HG02623 (cell line): ENCODE results near the gene SLC27A6.
"Not testable (repeated sequence)": the region's sequence is repeated elsewhere in the genome, so short reads cannot be mapped to it uniquely, and the experiment has no call there.

Source experiments
- ATAC-seq: cut with Tn5 transposase; IDR thresholded peaks from one replicate; pipeline ENCODE4 v1.9.1; 2021; ENCODE audit warnings: moderate library complexity; ENCODE audit not compliant: unreplicated experiment

SLC27A6 gene

GRCh38 chr5:129001841-129002526, 36.7 kb downstream of the SLC27A6 start:
- ATAC-seq: no peak

GRCh38 chr5:129002527-129002842, 37.2 kb downstream of the SLC27A6 start:
- ATAC-seq: no peak

GRCh38 chr5:129003232-129003631, 37.9 kb downstream of the SLC27A6 start:
- no peak for ATAC-seq

- no peak for ATAC-seq
These were observed 48.9 kb downstream of the SLC27A6 start for GRCh38 chr5:129014185-129014584.

DNA sequence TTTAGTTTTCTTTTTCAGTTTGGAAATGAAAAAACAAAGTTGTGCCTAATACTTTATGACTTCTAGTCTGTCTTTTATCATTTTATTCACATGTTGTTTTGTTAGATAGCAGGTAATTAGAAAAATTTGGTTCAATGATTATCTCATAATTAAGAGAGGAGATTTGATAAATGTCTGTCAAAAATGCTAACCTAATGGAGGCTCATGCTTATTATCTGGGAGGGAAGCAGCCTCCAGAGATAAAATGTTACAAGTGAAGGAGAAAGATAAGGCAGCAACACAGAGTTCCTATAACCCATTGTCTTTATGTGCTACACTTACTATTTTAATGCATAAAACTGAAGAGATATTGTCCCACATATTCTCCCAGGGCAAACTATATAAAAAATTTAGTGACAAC, 53.5 kb downstream of the SLC27A6 start:
- no peak for ATAC-seq

DNA sequence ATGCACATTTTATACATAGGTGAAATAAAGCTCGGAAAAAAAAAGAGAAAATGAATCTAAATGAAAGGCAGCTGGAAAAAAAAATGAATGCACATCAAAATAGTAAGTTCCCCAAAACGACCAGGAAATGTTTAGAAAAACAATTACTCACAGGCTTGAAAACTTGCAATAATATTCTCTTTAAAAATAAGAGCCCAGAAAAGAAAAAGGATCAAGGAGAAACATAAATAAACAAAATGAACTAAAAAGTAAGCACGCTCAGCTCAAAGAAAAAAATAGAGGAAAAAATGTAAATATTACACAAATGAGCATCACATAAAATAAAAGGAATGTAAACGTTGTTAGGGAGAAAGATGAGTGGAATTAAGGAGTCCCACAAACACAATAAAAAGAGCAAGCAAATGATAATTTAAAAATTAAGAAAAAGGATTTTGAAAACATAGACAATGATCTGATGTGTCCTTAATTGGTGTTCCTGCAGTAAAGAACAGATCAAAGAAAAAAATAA, 54.2 kb downstream of the SLC27A6 start:
- no peak for ATAC-seq

DNA sequence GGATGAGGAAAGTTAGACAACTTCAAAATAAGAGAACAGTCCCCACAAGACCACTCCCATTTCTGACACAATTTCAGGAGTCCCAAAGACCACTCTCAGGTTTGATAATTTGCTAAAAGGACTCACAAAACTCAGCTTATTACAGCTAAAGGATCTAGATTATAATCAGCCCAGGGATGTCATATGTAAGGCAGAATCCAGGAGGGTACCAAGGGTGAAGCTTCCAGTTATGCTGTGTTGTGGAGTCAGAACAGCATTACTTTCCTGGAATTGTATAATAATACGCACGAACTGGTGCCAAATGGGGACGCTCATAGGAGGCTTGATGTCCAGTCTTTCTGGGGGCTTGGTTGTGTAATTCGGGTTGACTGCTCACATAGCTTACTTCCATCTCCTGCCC, 55.4 kb downstream of the SLC27A6 start:
- no peak for ATAC-seq

DNA sequence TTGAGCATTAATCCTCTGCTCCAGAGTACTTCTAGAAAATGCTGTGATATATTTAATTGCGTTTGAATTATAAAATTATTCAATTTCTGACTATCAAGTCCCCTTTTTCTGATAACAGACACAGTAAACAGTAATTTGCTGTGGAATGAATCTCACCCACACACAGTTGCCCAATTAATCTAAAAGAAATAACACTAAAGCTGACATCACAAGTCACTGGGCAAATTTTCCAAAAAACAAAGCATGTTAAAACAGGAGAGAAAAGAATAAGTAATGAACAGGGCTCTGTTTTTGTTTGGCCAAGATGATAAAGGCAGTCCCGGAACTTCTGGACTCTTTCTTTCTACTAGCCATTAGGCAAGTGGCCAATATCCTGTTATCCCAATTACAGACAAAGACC, 56.5 kb downstream of the SLC27A6 start:
- no peak for ATAC-seq

DNA sequence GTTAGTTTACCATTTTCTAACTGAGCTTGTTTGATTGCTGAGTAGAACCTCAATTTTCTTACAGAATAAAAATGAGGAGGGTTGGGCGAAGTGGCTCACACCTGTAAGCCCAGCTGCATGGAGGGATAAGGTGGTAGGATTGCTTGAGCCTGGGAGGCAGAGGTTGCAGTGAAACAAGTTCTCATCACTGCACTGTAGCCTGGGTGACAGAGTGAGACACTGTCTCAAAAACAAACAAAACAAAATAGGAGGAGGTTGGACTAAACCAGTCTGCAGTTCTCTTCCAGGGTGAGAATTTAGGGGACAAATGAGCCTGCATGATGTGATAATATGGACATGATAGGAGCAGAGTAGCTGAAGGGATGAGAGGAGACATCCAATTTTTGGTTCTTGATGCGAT, 57.3 kb downstream of the SLC27A6 start:
- ATAC-seq: no peak

GRCh38 chr5:129027260-129027659, 62.0 kb downstream of the SLC27A6 start:
- ATAC-seq: no peak

DNA sequence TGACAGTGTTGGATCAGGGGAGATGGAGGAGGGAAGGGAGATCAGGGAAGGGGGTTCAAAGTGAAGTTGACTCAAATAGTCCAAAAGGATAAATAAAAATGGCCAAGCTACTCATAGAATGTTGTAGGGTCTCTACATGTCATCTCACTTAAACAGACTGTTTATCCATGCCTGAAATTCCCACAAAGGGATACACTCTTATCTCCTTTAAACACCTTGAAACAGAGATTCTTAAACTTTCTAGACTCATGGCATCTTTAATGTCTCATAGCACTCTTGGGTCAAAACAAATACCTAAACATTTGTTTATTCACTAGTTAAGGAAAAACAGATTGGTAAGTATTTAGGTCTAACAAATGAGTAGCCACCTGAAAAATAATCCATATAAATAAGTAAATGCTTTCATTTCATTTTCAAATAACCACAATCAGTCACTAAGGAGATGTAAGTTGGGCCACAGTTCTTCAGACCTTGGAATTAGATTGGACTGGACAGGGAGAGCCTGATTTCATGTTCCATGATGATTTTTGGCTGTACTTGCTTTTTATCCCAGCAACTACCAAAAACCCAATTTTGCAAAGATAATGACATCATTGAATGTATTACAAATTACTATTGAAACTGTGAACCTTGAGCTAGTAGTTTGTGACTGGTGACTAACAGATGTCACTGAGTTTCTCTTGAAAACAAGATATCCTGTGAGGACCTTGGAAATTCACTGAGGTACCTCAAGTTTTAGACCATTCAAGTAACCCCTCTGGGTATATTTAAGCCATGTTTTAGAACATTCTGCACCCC, 66.8 kb downstream of the SLC27A6 start:
- ATAC-seq: no peak

- not testable (repeated sequence) for ATAC-seq
These were observed 71.0 kb downstream of the SLC27A6 start for GRCh38 chr5:129036257-129036656.

DNA sequence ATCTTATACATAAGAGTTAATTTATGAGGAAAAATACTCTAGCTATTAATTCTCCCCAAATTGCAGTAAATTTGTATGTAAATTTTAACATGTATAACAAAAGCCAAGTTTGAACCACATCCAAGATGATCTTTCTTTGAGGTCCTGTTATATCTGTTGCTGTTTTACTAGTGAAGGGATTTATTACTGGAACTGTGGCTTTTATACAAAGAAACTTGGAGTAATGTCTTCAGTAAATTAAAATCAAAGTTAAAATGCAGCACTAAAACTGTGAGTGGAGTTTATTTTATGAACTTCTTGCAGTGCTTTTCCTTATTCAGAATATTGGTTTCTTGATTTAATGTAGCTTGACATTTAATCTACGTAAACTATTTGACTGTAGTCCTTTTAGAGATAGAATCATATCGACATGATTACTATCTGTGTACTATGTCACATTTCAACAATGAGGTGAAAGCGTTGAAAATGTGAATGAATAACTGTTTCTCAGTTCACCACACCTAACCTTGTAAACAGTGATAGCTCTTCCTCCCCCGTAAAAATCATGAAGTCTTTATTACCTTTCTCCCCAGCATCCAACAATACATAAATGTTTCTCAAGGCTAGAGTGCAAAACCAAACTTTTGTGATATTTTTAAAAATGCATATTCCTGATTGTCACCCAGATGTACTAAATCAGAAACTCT, 76.1 kb downstream of the SLC27A6 start:
- ATAC-seq: no peak

- ATAC-seq: no peak
These were observed 77.0 kb downstream of the SLC27A6 start for GRCh38 chr5:129042306-129042705.

- ATAC-seq: no peak
These were observed 78.6 kb downstream of the SLC27A6 start for GRCh38 chr5:129043894-129044293.

DNA sequence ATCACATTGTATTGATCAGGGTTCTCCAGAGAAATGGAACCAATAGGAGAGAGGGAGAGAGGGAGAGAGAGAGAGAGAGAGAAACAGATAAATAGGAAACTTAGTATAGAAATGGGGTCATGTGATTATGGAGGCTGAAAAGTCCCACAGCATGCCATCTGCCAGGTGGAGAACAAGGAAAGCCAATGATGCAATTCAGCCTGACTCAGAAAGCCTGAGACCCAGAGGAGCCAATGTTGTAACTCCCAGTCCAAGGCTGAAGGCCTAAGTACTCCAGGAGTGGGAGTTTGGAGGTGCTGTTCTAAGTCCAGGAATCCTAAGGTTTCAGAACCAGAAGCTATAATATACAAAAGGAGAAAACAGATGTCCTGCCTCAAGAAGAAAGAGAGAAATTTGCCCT, 80.9 kb downstream of the SLC27A6 start:
- ATAC-seq: no peak

GRCh38 chr5:129048509-129048908, 83.2 kb downstream of the SLC27A6 start:
- no peak for ATAC-seq

GRCh38 chr5:129049126-129049799, 84.0 kb downstream of the SLC27A6 start:
- no peak for ATAC-seq

- no peak for ATAC-seq
These were observed 86.0 kb downstream of the SLC27A6 start for GRCh38 chr5:129051283-129051682.

- ATAC-seq: no peak
These were observed 88.2 kb downstream of the SLC27A6 start for GRCh38 chr5:129053438-129053837.

GRCh38 chr5:129057329-129057728, 92.0 kb downstream of the SLC27A6 start:
- no peak for ATAC-seq
